Measurements from ENCODE around the gene DSTN. TPM values are rescaled to one million over a fixed set of nuclear protein-coding genes. Genes with fewer than 3 reads are reported as not detected.

The DSTN gene
- total and polyA plus RNA-seq, 2 donors (not counting 3 experiments of a cell fraction or from before 2014, with no cell fraction given) = 66.1 to 300 TPM

- Histone ChIP-seq H4K20me1 (replicated peaks; ENCODE audit: control insufficient read depth, extremely low read depth, insufficient read depth, low read length) (peaks cover 6% of the 10 kb centered on the region), H3K9me1 (replicated peaks; ENCODE audit: control insufficient read depth, extremely low read depth, insufficient read depth, low read length) (peaks cover 2% of the 10 kb centered on the region), H3K36me3 (ENCODE audit: control insufficient read depth in 2 of 2, extremely low read depth in 1 of 2, insufficient read depth in 2 of 2, low read length in 2 of 2) (no peaks in the 10 kb centered on the region), H3K4me3 (replicated peaks in 1 of 3; ENCODE audit: insufficient read depth in 1 of 3, low read depth in 1 of 3, low read length in 3 of 3) (no peak overlapping the region), H3K79me2 (ENCODE audit: control insufficient read depth, insufficient read depth, low read length) (peaks cover 93% of the 10 kb centered on the region), H3K4me2 (ENCODE audit: insufficient read depth, low read length) (no peak overlapping the region), H3K4me1 (ENCODE audit: control insufficient read depth, extremely low read depth, insufficient read depth, low read length) (no peaks in the 10 kb centered on the region), H3K9ac (replicated peaks; ENCODE audit: extremely low read depth, insufficient read depth, low read length) (no peak overlapping the region), H3K27ac (ENCODE audit: insufficient read depth, low read depth, low read length) (no peak overlapping the region), H2AFZ (ENCODE audit: low read depth, low read length) (no peak overlapping the region), H3K27me3 (ENCODE audit: control insufficient read depth in 2 of 2, insufficient read depth in 2 of 2, low read length in 2 of 2) (no peaks in the 10 kb centered on the region), H3K9me3 (replicated peaks; ENCODE audit: control insufficient read depth, insufficient read depth, low read length) (no peaks in the 10 kb centered on the region)
- POLR2A ChIA-PET = no interaction called here
- no TSS peak for BruUV-seq (replicated peaks)
- intact Hi-C loops (cut with micrococcal nuclease) (no loop called here), dilution Hi-C loops (cut with MboI; ENCODE audit: extremely low pct_ligation_motif_present, low sequenced_read_pairs) (no loop called here)
- FAIRE-seq = no peak
- TF ChIP-seq, protein P1, sequence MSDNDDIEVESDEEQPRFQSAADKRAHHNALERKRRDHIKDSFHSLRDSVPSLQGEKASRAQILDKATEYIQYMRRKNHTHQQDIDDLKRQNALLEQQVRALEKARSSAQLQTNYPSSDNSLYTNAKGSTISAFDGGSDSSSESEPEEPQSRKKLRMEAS (IDR thresholded peaks at IDR 0.05; ENCODE audit: insufficient read depth, insufficient read length) = no peak
- TF ChIP-seq CTCF (IDR thresholded peaks at IDR 0.05; ENCODE audit: extremely low read depth in 1 of 2, insufficient read depth in 1 of 2, low read depth in 1 of 2, low read length in 2 of 2) (no peak), EZH2 (IDR thresholded peaks at IDR 0.05; ENCODE audit: borderline replicate concordance, low read depth, low read length, severe bottlenecking) (no peak), FOS (IDR thresholded peaks at IDR 0.05; ENCODE audit: borderline replicate concordance, insufficient read depth, low read length) (no peak), POLR2A (IDR thresholded peaks at IDR 0.05; ENCODE audit: low read depth, low read length) (no peak), POLR2AphosphoS5 (IDR thresholded peaks at IDR 0.05; ENCODE audit: insufficient read depth, low read depth, low read length) (no peak), MYC (IDR thresholded peaks at IDR 0.05; ENCODE audit: low read depth, low read length) (no peak), JUN (IDR thresholded peaks at IDR 0.05; ENCODE audit: borderline replicate concordance, insufficient read depth, insufficient read length, low read depth) (no peak), GATA2 (IDR thresholded peaks at IDR 0.05; ENCODE audit: insufficient read depth, insufficient read length, low read depth, low read length) (no peak)
- CTCF ChIA-PET = interaction anchor here (1.1 kb wide), 1 partner anchor 15 kb away, joined by 3 read pairs; no protein-coding TSS in a partner anchor
- no peak for DNase-seq (ENCODE audit: low read depth, low spot score)
Observed at GRCh38 chr20:17587148-17587547, 17.3 kb downstream of the DSTN start.

Measured in endothelial cell of umbilical vein (primary cell).